Astrocyte of the cerebellum (primary cell): Measurements from ENCODE around the gene DIAPH3.

Source experiments
- DNase-seq: peaks from one replicate; pipeline ENCODE4 v3.0.0-alpha.2; 2011; ENCODE audit warnings: low read depth
- H3K4me3 ChIP-seq: 2 replicates; pipeline ENCODE4 v1.5.1; 2011; ENCODE audit warnings: mild to moderate bottlenecking, low read depth, low read length, moderate library complexity
- CTCF ChIP-seq: IDR thresholded peaks from 2 replicates; pipeline ENCODE4 v1.5.1; 2012; ENCODE audit warnings: low read length, low read depth, moderate library complexity, mild to moderate bottlenecking; ENCODE audit errors: missing control alignments
- in situ Hi-C: cut with HindIII; loops from 2 replicates; pipeline ENCODE4 v1.10.0; 2017; ENCODE audit warnings: low sequenced_read_pairs

The DIAPH3 gene

GRCh38 chr13:60121337-60121687 is 42.4 kb downstream of the DIAPH3 start:
- no peak overlapping the region for H3K4me3 ChIP-seq
- in situ Hi-C loops, result no loop called here
- TF ChIP-seq CTCF, result no peak
- no peak for DNase-seq

DNA sequence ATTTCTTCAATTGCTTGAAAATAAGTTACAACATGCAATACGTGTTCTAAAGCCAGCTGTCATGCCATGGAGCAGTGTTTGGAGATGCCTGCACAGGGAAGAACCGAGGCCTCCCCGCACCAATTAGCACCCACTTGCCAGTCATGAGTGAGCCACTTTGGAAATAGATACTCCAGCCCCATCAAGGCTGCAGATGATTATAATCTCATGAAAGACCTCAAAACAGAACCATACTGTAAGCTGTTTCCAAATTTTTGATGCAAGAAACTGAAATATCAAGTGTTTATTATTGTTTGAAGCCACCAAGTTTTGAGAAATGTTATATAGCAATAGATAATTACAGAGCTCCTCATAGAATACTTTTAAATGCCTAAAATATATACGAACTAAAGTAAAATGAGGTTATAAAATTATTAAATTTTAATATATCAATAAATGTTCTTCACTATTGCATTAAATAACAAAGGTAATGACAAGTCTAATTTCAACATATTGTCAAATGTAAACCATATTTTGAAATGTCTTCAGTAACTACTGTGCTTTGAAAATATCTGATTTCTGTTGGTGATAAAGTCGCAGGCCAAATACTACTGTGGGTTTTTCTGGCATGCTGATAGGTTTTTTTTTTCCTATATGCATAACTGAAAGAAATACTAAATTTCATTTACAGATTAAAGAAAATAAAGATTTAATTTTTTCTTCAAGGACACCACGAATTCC is 43.0 kb downstream of the DIAPH3 start:
- in situ Hi-C loops, result no loop called here
- no peak for TF ChIP-seq CTCF
- DNase-seq, result no peak
- no peak overlapping the region for H3K4me3 ChIP-seq

- no peak overlapping the region for H3K4me3 ChIP-seq
- TF ChIP-seq CTCF, result no peak
- DNase-seq, result no peak
- in situ Hi-C loops, result no loop called here
These were observed 44.9 kb downstream of the DIAPH3 start for GRCh38 chr13:60118696-60119400.

DNA sequence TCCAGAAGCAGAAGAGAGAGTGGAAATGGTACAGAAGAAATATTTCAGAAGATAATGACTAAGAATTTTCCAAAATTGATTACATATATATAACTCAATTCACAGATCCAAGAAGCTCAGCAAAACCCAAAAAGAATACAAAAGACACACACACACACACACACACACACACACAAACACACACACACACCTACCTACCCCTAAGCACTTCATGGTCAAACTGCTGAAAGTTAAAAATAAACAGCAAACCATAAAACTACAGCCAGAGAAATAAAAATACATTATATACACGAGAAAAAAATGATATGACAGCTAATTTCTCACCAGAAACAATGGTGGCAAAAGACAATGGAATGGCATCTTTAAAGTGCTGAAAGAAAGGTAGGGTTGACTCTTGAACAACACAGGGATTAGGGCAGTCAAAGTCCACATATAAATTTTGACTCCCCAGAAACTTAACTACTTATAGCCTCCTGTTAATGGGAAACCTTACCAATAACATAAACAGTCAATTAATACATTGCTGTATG is 49.2 kb downstream of the DIAPH3 start:
- H3K4me3 ChIP-seq, result no peak overlapping the region
- no peak for TF ChIP-seq CTCF
- in situ Hi-C loops, result no loop called here
- no peak for DNase-seq

DNA sequence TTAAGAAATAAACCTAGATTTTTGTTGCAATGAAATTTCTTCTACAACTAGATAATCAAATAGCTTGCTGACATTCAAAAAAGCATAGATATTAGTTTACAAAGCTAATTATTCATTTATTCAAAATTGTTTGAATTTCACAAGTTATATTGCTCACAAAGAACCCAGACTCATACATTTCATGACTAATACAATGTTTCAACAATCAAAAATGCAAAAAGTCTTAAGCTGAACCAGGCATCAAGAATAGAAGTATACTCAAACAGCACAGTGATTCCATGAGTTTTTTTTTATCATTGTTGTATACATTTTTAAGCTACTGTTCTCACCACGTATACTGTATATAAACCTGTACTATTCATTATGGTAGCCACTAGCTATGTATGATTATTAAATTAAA is 51.0 kb downstream of the DIAPH3 start:
- in situ Hi-C loops, result no loop called here
- DNase-seq, result no peak
- no peak overlapping the region for H3K4me3 ChIP-seq
- TF ChIP-seq CTCF, result no peak

- no peak for DNase-seq
- no peak overlapping the region for H3K4me3 ChIP-seq
- no peak for TF ChIP-seq CTCF
- in situ Hi-C loops, result no loop called here
These were observed 52.0 kb downstream of the DIAPH3 start for GRCh38 chr13:60111691-60112090.
